ENCODE results near the gene CNBP.
"Not testable (repeated sequence)": the region's sequence is repeated elsewhere in the genome, so short reads cannot be mapped to it uniquely, and the experiment has no call there.

Gene CNBP

DNA sequence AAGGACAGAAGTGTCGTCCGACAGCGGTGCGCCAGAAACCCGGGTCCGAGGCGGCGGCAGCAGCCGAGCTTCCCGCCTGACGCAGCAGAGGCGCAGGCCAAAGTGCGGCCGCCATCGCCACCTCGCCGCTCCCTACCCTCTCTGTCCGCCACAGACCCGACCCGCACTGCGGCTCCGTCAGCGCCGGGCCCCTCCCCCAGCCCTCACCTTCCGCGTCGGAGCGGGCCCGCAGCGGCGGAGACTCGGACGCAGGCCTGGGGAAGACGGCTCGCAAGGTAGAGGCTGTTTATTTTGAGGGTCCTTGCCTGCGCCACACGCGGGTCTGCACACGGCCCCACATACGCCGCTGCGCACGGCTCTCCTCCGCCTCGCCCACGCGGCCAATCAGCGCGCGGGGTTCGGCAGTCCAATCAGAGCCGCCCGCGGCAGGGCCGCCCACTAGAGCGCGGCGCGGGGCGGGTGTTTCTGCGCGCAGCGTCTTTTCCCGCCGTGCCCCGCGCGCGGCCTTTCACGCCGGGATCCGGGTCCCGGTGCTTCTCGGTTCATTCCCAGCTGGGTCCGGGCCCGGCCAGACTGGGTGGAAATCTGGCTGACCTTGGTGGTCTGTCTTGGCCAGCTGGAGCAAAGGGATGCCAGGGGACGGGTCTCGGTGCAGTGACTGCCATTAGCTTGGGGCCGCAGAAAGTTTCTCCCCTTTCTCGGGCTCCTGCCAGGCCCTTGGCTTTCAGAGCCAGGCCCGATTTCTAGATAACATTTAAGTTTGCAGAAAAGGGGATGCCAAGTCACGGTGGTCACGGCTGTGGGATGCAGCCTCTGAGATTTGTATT, at the start of gene CNBP:
TSS of gene CNBP (minus strand) at position 328 of the 827 bp plus-strand sequence. CDS start 12,139 bp downstream, outside the sequence.
- DNase-seq (ENCODE audit: extremely low spot score, insufficient read length, low read depth): peak; percentile 96
- peak; percentile 88 for FAIRE-seq

DNA sequence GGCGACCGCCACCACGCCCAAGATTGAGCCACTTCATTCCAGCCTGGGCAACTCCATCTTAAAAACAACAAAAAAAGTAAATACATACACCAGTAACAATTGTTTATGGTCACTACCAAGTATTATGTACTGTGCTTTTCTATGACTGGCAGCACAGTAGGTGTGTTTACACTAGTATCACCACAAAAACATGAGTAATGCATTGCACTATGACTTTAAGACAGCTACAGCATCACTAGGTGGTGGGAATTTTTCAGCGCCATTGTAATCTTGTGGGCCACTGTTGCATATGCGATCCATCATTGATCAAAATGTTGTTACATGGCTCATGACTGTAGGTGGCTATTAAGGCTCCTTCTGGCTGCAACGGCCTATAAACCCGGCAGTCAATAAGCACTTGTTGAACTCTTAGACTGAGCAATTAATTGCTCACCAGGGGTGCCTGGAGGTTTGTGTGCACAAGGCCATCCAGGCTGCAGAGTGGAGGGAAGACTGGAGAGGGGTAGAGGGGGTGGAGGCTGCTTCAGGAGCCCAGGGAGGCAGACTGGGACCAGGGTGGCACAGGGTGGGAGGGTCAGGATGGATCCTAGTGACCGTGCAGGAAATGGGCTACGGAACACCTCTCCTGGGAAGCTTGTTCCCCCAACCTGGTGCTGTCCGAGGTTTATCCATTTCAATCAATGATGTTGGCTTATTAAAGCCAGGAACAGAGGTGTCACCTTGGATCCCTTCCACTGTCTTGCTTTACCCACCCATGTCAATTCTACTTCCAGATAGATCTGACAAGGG, 47.8 kb upstream of the CNBP start:
- DNase-seq (ENCODE audit: extremely low spot score, insufficient read length, low read depth) (no peak), FAIRE-seq (no peak)

DNA sequence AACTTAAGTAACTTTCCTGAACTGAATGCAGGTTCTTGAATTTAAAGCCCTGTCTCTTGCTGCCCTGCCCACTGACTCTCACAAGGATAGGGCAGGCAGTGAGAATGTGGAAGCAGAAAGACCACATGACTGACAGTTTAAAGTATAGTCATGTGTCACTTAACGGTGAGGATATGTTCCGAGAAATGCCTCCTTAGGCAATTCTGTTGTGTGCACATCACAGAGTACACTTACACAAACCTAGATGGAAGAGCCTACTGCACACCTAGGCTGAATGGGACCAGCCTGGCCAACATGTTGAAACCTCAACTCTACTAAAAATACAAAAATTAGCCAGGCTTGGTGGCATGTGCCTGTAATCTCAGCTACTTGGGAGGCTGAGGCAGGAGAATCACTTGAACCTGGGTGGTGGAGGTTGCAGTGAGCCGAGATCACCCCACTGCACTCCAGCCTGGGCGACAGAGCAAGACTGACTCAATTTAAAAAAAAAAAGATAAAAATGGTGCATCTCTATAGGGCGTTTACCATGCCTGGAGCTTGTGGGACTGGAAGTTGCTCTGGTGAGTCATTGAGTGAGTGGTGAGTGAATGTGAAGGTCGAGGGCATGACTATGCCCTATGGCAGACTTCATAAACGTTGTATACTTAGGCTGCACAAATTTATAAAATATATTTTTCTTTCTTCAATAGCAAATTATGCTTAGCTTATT, 46.8 kb upstream of the CNBP start:
- FAIRE-seq (no peak), DNase-seq (ENCODE audit: extremely low spot score, insufficient read length, low read depth) (no peak)

DNA sequence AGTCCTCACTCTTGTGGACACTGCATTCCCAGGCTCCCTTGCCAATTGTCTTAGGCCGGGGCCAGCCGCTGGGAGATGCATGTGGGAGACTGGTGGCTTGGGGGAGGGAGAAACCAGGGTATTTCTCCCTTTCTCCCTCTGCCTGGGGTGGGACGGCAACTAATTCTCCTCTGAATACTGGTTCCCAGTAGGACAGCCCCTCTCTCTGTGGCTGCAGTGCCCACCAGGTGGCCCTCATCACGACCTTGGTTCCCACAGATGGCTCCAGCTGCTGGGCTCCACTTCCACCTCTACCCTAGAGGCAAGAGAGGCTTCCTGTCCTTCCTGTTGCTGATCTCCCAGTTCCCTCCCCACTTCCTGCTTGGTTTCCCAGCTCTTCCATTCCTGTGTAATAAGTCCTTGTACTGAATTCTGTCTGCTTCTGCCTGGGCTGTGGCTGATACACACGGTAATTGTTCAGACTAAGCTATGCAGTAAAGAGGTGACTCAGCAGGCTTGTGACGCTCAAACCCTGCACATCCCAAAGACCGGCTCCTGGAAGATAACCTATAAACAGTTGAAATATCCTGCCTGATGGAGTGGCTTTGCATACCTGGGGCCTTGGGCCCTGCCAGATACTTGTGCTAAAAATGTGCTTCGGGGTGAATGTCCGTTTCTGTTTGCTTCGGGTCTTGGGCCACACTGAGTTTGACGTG, 45.3 kb upstream of the CNBP start:
- DNase-seq (ENCODE audit: extremely low spot score, insufficient read length, low read depth) (no peak), FAIRE-seq (no peak)

DNA sequence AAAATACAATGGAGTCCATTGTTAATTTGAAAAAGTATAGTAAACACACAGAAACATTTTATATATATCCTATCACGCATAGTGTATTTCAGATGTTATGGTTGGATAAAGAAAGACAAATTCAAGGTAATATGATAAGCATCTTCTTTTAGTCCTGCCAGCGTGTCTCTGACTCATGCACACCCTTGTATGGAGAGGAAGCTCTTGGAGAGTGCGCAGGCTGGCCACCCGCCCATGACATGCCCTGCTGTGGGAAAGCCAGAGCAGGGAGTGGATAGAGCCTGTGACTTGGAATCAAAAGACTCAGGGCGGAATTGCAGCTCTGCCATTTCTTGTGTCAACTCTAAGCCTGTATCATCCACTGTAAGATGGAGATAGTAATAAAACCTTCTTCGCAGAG, 42.7 kb upstream of the CNBP start:
- FAIRE-seq: no peak
- no peak for DNase-seq (ENCODE audit: extremely low spot score, insufficient read length, low read depth)

DNA sequence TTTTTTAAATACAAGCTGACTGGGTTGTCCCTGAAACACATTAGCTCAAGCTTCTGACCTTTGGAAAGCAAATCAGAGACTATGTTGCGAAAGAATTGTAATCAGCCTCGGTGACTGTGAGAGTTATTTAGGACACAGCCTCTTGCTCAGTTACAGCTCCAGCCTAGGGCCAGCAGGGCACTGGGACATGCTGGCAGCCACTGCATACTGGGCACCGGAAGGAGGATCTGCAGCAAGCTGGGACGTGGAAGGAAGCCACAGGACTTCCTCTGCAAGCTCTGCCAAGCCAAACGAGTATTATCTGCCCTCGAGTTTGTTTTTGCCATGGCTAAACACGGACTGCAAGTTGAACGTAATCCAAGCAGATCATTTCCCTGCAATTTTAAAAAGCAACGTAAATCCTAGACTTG, 41.3 kb upstream of the CNBP start:
- FAIRE-seq: no peak

DNA sequence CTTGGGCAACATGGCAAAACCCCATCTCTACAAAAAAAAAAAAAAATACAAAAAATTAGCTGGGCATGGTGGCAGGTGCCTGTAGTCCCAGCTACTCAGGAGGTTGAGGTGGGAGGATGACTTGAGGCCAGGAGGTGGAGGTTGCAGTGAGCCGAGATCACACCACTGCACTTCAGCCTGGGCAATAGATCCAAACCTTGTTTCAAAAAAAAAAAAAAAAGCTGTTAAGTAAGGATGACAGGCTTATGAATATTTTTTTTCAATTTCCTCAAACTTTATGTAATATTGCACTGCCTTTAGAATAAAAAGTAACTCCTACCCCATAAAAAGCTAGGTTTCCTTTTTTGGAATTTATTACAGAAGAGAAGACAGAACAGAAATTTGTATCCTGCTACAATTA, 40.7 kb upstream of the CNBP start:
- not testable (repeated sequence) for DNase-seq (ENCODE audit: extremely low spot score, insufficient read length, low read depth); FAIRE-seq

More for the DNA sequence above, 41.3 kb upstream of the CNBP start:
- no peak for DNase-seq (ENCODE audit: extremely low spot score, insufficient read length, low read depth)

DNA sequence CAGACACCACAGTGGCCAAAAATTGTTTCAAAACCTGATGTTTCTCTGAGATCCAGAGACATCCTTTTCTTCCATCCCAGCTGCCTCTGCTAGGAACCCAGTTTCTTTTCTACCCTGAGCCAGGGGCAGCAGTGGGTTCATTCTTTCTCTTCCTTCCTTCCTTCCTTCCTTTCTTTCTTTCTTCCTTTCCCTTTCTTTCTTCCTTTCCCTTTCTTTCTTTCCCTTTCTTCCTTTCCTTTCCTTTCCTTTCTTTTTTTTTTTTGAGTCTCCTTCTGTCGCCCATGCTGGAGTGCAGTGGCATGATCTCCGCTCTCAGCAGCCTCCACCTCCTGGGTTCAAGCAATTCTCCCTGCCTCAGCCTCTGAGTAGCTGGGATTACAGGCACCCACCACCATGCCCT, 35.0 kb upstream of the CNBP start:
- FAIRE-seq (no peak), DNase-seq (ENCODE audit: extremely low spot score, insufficient read length, low read depth) (no peak)

DNA sequence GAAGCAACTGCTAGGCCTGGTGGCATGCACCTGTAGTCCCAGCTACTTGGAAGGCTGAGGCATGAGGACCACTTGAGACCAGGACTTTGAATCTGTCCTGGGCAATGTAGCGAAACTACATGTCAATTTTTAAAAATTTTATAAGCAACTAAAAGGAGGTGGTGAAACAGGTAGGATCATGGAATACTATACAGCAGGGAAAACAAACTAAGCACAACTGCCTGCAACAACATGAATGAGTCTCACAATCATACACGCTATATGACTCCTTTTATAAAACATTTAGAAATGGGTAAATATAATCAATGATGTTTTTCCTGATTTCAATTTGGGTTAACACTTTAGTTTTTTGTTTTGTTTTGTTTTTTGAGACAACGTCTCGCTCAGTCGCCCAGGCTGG, 29.5 kb upstream of the CNBP start:
- DNase-seq (ENCODE audit: extremely low spot score, insufficient read length, low read depth) (no peak), FAIRE-seq (no peak)

DNA sequence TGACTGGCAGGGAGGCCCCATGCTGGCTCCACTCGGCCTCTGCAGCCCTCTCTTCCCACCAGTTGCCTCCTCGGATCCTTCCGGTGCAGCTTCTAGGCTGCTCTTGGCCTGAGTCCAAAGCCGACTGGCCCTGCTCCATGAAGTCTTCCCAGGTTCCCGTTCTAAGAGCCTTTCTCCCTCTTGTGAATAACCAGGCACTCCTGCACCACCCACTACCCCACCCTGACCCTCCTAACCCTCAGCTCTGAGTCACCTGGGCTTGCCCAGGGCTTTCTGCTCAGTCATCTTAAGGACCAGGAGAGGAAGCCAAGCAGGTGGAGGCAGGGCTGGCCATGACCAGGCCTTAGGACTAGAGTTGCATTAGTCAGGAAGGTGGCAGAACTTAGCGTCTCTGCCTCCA, 28.1 kb upstream of the CNBP start:
- DNase-seq (ENCODE audit: extremely low spot score, insufficient read length, low read depth) (no peak), FAIRE-seq (no peak)

DNA sequence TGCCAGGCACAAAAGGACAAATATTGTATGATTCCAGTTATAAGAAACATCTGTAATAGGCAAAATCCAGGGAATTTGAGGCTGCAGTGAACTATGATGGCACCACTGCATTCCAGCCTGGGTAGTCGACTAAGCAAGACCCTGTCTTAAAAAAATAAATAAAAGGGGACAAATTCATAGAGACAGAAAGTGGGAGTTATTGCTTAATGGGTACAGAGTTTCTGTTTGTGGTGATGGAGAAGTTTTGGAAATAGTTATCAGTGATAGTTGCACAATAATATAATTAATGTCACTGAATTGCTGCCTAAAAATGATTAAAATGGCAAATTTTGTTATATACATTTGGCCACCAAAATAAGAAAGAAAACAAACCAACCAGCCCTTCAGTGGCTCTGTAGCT, 27.6 kb upstream of the CNBP start:
- DNase-seq (ENCODE audit: extremely low spot score, insufficient read length, low read depth): no peak
- FAIRE-seq: no peak

DNA sequence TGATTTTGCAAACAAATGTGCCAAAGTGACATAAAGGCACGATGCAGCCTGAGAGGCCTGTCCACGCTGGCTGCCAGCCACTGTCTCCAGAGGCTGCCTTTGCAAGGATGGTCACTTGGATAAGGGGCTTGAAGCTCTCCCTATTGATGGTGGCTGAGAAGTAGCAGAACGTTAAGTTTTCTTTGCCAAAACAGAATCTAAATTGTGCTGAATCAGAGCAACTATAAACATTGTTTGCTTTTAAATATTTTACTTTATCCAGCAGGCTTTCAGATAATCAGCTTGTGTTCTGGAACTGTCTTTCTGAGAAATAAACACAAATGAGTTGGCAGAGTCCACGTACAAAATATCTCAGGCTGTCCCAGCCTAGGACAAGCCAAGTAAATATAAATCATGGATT, 23.8 kb upstream of the CNBP start:
- DNase-seq (ENCODE audit: extremely low spot score, insufficient read length, low read depth): no peak
- FAIRE-seq: no peak

DNA sequence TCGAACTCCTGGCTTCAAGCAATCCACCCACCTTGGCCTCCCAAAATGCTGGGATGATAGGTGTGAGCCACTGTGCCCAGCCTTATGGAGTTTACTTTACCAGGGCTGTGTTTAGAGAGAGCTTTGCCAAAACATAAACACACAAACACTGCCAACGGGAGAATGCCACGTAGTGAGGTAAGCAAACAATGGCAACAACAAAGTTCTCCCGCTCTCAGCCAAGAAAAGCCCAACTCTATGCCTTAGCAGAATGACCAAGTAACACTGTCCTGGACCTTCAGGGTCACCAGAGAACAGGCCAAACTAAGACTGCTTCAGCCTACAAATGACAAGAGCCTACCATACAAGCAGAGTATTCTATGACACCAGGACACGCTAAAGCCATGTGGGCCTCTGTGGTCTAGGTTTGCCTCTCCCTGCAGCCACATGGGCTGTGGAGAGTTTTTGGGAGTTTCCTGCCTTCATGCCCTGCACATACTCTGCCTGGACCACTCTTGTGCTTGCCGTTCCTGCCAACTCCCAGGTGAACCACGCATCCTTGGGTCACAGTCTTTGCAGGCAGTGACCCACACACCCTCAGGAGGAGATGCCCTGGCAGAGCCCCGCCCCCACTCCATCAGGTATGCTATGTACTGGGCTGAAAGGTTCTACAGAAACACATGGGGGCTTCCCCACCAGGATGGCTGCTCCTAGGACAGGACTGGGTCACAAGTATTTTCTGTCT, 21.6 kb upstream of the CNBP start:
- FAIRE-seq (no peak), DNase-seq (ENCODE audit: extremely low spot score, insufficient read length, low read depth) (no peak)

DNA sequence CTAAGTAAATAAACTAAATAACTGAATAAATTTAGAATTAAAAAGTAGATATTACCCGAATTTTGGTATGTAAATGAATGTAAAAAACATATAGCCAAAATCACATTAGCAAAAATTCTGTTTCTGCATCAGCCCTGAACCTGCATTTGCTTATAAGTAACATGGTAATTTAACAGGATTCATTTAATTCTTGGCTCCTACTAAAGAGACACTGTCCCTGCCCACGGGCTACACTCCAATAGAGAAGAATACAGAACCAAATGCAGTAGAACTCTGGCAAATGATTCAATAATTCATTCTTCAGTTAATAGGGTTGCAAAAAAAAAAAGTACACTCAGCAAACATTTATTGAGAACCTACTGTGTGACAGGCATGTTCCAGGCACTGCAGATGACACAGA, 20.8 kb upstream of the CNBP start:
- FAIRE-seq (no peak), DNase-seq (ENCODE audit: extremely low spot score, insufficient read length, low read depth) (no peak)

DNA sequence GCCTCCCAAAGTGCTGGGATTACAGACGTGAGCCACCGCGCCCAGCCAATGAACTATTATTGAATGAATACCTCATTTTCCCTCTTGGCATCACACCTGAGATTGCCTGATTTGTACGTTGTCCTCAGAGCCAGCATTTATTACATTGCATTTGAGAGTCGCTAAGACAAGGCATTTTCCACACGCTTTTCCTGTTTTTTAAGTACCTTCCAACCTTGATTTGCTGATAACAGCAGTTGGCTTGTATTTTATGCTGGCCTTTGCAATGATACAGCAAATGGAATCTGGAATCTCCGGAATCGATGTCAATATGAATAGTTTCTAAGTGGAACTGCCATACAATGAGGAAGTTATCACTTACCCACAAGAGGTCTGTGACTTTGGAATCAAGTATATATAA, 15.7 kb upstream of the CNBP start:
- FAIRE-seq (no peak), DNase-seq (ENCODE audit: extremely low spot score, insufficient read length, low read depth) (no peak)

DNA sequence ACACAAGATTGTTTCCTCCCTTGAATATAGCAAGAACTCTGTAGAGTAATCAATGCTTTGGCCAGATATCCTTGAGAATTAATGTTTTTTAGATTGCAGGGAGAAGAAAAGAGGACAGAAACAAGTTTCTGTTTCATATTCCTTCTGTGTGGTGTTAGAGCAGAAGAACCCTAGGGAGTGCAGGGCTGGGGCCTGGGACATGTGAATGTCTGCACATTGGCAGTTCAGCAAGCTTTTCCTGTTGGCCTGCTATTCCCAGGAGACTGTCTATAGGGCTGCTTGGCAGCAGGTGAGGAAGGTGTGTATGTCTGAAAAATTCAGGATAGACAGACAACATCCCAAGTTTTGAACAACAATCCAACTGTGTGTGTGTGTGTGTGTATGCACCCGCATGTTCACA, 13.6 kb upstream of the CNBP start:
- DNase-seq (ENCODE audit: extremely low spot score, insufficient read length, low read depth) (no peak), FAIRE-seq (no peak)

DNA sequence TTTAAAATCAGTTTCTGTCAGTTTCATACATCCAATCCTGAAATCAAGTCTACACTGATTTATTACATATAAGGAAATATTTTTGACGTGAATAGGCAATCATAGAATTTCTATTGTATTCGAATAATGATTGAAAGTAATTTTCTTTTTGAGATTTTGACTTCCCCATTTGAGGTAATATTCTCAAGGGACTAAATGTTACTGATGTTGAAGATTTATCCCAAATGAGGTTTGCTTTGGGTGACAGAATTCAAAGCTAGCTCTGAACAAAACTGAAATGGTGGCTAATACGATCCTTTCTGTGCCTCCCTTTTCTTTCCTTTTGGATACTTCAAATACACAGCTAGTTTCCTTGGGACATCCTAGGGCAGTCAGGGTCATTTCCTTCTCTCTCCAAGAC, 12.9 kb upstream of the CNBP start:
- DNase-seq (ENCODE audit: extremely low spot score, insufficient read length, low read depth) (no peak), FAIRE-seq (no peak)

DNA sequence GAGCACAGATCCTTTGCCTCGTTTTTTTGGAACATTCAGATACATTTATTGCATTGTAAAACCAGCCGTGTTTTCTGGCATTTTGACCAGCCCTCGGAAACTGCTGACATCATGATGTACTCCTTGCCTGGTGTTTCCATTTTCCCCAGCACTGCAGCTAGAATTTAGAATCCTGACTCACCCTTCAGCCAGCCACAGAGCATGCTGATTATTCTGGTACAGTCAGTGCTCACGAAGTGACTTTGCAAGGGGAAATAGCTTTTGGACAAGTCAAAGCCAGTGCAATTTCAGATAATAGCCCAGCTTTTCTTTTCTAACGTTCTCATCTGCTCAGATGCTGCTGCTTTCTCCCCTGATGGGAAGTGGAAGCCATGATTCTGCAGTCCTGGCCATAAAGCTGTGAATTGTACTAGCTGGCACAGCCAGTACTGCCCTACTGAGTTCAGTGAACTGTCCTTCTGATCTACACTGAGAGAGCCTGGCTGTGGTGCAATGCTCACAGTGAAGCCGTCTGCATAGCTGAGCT, 12.1 kb upstream of the CNBP start:
- FAIRE-seq (no peak), DNase-seq (ENCODE audit: extremely low spot score, insufficient read length, low read depth) (no peak)

DNA sequence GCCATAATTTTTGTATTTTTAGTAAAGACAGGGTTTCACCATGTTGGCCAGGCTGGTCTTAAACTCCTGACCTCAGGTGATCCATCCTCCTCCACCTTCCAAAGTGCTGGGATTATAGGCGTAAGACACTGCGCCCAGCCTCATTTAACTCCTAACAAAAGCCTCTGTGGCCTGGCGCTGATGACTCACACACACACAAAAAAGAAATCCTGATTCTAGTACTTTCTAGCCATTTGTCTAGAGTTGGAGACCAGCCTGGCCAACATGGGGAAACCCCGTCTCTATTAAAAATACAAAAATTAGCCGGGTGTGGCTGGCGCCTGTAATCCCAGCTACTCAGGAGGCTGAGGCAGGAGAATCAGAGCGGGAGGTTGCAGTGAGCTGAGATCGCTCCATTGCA, 6.1 kb upstream of the CNBP start:
- DNase-seq (ENCODE audit: extremely low spot score, insufficient read length, low read depth); FAIRE-seq: not testable (repeated sequence)
